ENCODE measurements around the gene PPP1R8. TPM values are rescaled to one million over a fixed set of nuclear protein-coding genes. Genes with fewer than 3 reads are reported as not detected.
A peak's percentile ranks its signal among the peaks of the same experiment; 100 is the strongest.
"Not testable (repeated sequence)": the region's sequence is repeated elsewhere in the genome, so short reads cannot be mapped to it uniquely, and the experiment has no call there.

Gene PPP1R8
- total RNA-seq, 1 donor from 2014 or later = 23.9 TPM

GRCh38 chr1:27829339-27829960, 1.1 kb upstream of the PPP1R8 start:
- intact Hi-C loops (cut with DNase I) = loop anchor here (10.0 kb wide), 1 partner anchor 55 kb away; the partner anchor contains the start of gene STX12
- not testable (repeated sequence) for ATAC-seq

GRCh38 chr1:27831568-27832410, 1.2 kb downstream of the PPP1R8 start:
- ATAC-seq (no peak), DNase-seq (ENCODE audit: missing footprints) (no peak)
- intact Hi-C loops (cut with DNase I) = loop anchor here (5.0 kb wide), 1 partner anchor 164 kb away; no protein-coding TSS in a partner anchor

More at GRCh38 chr1:27829339-27829960, 1.1 kb upstream of the PPP1R8 start:
- DNase-seq (ENCODE audit: missing footprints) = not testable (repeated sequence)

GRCh38 chr1:27832762-27833161, 2.2 kb downstream of the PPP1R8 start:
- intact Hi-C loops (cut with DNase I) = loop anchor here (5.0 kb wide), 1 partner anchor 165 kb away; no protein-coding TSS in a partner anchor
- DNase-seq (ENCODE audit: missing footprints) (no peak), ATAC-seq (no peak)

GRCh38 chr1:27833470-27833869, 2.9 kb downstream of the PPP1R8 start:
- intact Hi-C loops (cut with DNase I) = loop anchor here (5.0 kb wide), 1 partner anchor 166 kb away; no protein-coding TSS in a partner anchor
- DNase-seq (ENCODE audit: missing footprints) = no peak

GRCh38 chr1:27835046-27835445, 4.5 kb downstream of the PPP1R8 start:
- ATAC-seq (no peak), DNase-seq (ENCODE audit: missing footprints) (no peak)
- intact Hi-C loops (cut with DNase I) = no loop called here

More at GRCh38 chr1:27833470-27833869, 2.9 kb downstream of the PPP1R8 start:
- ATAC-seq = no peak

- DNase-seq (ENCODE audit: missing footprints) (no peak), ATAC-seq (no peak)
- intact Hi-C loops (cut with DNase I) = no loop called here
Observed at GRCh38 chr1:27835501-27835900, 4.9 kb downstream of the PPP1R8 start.

- ATAC-seq = no peak
- DNase-seq (ENCODE audit: missing footprints) = no peak
- intact Hi-C loops (cut with DNase I) = no loop called here
Observed at GRCh38 chr1:27849951-27850350, 19.4 kb downstream of the PPP1R8 start.

- no peak for ATAC-seq
- no peak for DNase-seq (ENCODE audit: missing footprints)
- intact Hi-C loops (cut with DNase I) = loop anchor here (5.0 kb wide), 1 partner anchor 352 kb away; no protein-coding TSS in a partner anchor
Observed at GRCh38 chr1:27855085-27855484, 24.5 kb downstream of the PPP1R8 start.

- ATAC-seq (no peak), DNase-seq (ENCODE audit: missing footprints) (no peak)
- intact Hi-C loops (cut with DNase I) = loop anchor here (5.0 kb wide), 1 partner anchor 351 kb away; no protein-coding TSS in a partner anchor
Observed at GRCh38 chr1:27856561-27857343, 26.2 kb downstream of the PPP1R8 start.

- ATAC-seq; DNase-seq (ENCODE audit: missing footprints): not testable (repeated sequence)
- intact Hi-C loops (cut with DNase I) = loop anchor here (5.0 kb wide), 1 partner anchor 350 kb away; no protein-coding TSS in a partner anchor
Observed at GRCh38 chr1:27857552-27857951, 27.0 kb downstream of the PPP1R8 start.

GRCh38 chr1:27858072-27858948, 27.7 kb downstream of the PPP1R8 start:
- intact Hi-C loops (cut with DNase I) = loop anchor here (2.0 to 5.0 kb wide), 2 partner anchors 120 to 349 kb away; no protein-coding TSS in a partner anchor
- ATAC-seq = peak; percentile 90
- DNase-seq (ENCODE audit: missing footprints) = peak; percentile 89

- ATAC-seq (no peak), DNase-seq (ENCODE audit: missing footprints) (no peak)
- intact Hi-C loops (cut with DNase I) = loop anchor here (2.0 to 5.0 kb wide), 2 partner anchors 120 to 348 kb away; no protein-coding TSS in a partner anchor
Observed at GRCh38 chr1:27858949-27859576, 28.5 kb downstream of the PPP1R8 start.

GRCh38 chr1:27861436-27861835, 30.9 kb downstream of the PPP1R8 start:
- no peak for ATAC-seq
- intact Hi-C loops (cut with DNase I) = no loop called here
- no peak for DNase-seq (ENCODE audit: missing footprints)

- no peak for ATAC-seq
- intact Hi-C loops (cut with DNase I) = no loop called here
- no peak for DNase-seq (ENCODE audit: missing footprints)
Observed at GRCh38 chr1:27862004-27862403, 31.4 kb downstream of the PPP1R8 start.

- peak; percentile 84 for DNase-seq (ENCODE audit: missing footprints)
- ATAC-seq = peak; percentile 90
- intact Hi-C loops (cut with DNase I) = no loop called here
Observed at GRCh38 chr1:27862671-27863537, 32.3 kb downstream of the PPP1R8 start.

- intact Hi-C loops (cut with DNase I) = no loop called here
- peak; percentile 52 for ATAC-seq
- DNase-seq (ENCODE audit: missing footprints) = peak; percentile 78
Observed at GRCh38 chr1:27863538-27863915, 32.9 kb downstream of the PPP1R8 start.

All from Right ventricle myocardium inferior (tissue), 1 donor.